WTC11 (cell line): ENCODE results near the gene CNTNAP5.

ENCODE experiments used
- ESRRA ChIP-seq: sonication (generic); formaldehyde crosslinking; IDR thresholded peaks from 2 replicates; pipeline ENCODE4 v1.8.1; 2022; ENCODE audit warnings: mild to moderate bottlenecking, missing genetic modification reagents, borderline replicate concordance
- FOXJ3 ChIP-seq: sonication (generic); formaldehyde crosslinking; IDR thresholded peaks from 2 replicates; pipeline ENCODE4 v1.9.0; 2021; ENCODE audit warnings: missing genetic modification reagents, mild to moderate bottlenecking, borderline replicate concordance
- MAX ChIP-seq: sonication (generic); formaldehyde crosslinking; IDR thresholded peaks from 2 replicates; pipeline ENCODE4 v1.8.0; 2022; ENCODE audit warnings: mild to moderate bottlenecking, missing genetic modification reagents
- SOX15 ChIP-seq: fragments of 250-450 bp; sonication (Bioruptor Pico); IDR thresholded peaks from 2 replicates; pipeline ENCODE4 v1.9.0; 2021; ENCODE audit warnings: mild to moderate bottlenecking
- TEAD4 ChIP-seq: sonication (generic); formaldehyde crosslinking; IDR thresholded peaks from 2 replicates; pipeline ENCODE4 v1.8.0; 2022; ENCODE audit warnings: mild to moderate bottlenecking, missing genetic modification reagents
- TF ChIP-seq, protein P1 (sequence below): fragments of 200-600 bp; IDR thresholded peaks from 2 replicates; pipeline ENCODE4 v1.8.0; 2022; ENCODE audit warnings: antibody characterized with exemption
- TF ChIP-seq, protein P2 (sequence below): sonication (generic); formaldehyde crosslinking; IDR thresholded peaks from 2 replicates; pipeline ENCODE4 v1.8.1; 2022; ENCODE audit warnings: low read depth, missing genetic modification reagents, borderline replicate concordance
- TF ChIP-seq, protein P3 (sequence below): sonication (generic); formaldehyde crosslinking; IDR thresholded peaks from 2 replicates; pipeline ENCODE4 v1.8.1; 2022; ENCODE audit warnings: missing genetic modification reagents, borderline replicate concordance
- TF ChIP-seq, protein P4 (sequence below): sonication (generic); formaldehyde crosslinking; IDR thresholded peaks from 2 replicates; pipeline ENCODE4 v1.8.0; 2022; ENCODE audit warnings: mild to moderate bottlenecking, missing genetic modification reagents

- no peak for TF ChIP-seq FOXJ3 (CRISPR knock-in tag)
- TF ChIP-seq, protein P1, sequence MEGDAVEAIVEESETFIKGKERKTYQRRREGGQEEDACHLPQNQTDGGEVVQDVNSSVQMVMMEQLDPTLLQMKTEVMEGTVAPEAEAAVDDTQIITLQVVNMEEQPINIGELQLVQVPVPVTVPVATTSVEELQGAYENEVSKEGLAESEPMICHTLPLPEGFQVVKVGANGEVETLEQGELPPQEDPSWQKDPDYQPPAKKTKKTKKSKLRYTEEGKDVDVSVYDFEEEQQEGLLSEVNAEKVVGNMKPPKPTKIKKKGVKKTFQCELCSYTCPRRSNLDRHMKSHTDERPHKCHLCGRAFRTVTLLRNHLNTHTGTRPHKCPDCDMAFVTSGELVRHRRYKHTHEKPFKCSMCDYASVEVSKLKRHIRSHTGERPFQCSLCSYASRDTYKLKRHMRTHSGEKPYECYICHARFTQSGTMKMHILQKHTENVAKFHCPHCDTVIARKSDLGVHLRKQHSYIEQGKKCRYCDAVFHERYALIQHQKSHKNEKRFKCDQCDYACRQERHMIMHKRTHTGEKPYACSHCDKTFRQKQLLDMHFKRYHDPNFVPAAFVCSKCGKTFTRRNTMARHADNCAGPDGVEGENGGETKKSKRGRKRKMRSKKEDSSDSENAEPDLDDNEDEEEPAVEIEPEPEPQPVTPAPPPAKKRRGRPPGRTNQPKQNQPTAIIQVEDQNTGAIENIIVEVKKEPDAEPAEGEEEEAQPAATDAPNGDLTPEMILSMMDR: no peak
- TF ChIP-seq, protein P2, sequence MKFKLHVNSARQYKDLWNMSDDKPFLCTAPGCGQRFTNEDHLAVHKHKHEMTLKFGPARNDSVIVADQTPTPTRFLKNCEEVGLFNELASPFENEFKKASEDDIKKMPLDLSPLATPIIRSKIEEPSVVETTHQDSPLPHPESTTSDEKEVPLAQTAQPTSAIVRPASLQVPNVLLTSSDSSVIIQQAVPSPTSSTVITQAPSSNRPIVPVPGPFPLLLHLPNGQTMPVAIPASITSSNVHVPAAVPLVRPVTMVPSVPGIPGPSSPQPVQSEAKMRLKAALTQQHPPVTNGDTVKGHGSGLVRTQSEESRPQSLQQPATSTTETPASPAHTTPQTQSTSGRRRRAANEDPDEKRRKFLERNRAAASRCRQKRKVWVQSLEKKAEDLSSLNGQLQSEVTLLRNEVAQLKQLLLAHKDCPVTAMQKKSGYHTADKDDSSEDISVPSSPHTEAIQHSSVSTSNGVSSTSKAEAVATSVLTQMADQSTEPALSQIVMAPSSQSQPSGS (CRISPR knock-in tag): no peak
- TF ChIP-seq, protein P3, sequence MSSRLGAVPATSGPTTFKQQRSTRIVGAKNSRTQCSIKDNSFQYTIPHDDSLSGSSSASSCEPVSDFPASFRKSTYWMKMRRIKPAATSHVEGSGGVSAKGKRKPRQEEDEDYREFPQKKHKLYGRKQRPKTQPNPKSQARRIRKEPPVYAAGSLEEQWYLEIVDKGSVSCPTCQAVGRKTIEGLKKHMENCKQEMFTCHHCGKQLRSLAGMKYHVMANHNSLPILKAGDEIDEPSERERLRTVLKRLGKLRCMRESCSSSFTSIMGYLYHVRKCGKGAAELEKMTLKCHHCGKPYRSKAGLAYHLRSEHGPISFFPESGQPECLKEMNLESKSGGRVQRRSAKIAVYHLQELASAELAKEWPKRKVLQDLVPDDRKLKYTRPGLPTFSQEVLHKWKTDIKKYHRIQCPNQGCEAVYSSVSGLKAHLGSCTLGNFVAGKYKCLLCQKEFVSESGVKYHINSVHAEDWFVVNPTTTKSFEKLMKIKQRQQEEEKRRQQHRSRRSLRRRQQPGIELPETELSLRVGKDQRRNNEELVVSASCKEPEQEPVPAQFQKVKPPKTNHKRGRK: no peak
- TF ChIP-seq MAX (CRISPR knock-in tag): no peak
- TF ChIP-seq, protein P4, sequence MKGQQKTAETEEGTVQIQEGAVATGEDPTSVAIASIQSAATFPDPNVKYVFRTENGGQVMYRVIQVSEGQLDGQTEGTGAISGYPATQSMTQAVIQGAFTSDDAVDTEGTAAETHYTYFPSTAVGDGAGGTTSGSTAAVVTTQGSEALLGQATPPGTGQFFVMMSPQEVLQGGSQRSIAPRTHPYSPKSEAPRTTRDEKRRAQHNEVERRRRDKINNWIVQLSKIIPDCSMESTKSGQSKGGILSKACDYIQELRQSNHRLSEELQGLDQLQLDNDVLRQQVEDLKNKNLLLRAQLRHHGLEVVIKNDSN (CRISPR knock-in tag): no peak
- TF ChIP-seq TEAD4 (CRISPR knock-in tag): no peak
- no peak for TF ChIP-seq SOX15 (CRISPR knock-in tag)
- TF ChIP-seq ESRRA: no peak
These were observed 329.4 kb downstream of the CNTNAP5 start for GRCh38 chr2:124354466-124354865.
